Epithelial cell of proximal tubule (primary cell): ENCODE data around the gene ANXA11. TPM values are rescaled to one million over a fixed set of nuclear protein-coding genes. Genes with fewer than 3 reads are reported as not detected.

ENCODE experiments used
- DNase-seq: peaks from one replicate; pipeline ENCODE4 v3.0.0-alpha.2; 2011; ENCODE audit warnings: low read depth
- H3K4me3 ChIP-seq: 2 replicates; pipeline ENCODE4 v1.5.1; 2011; ENCODE audit warnings: low read depth, mild to moderate bottlenecking, low read length
- total RNA-seq: library from RNA; depleted of rRNA; stranded (reverse); fragments of >200 nt; gene quantifications from 2 replicates; pipeline ENCODE4 v1.2.3, GENCODE V29; 2015
- TF ChIP-seq, protein P1 (sequence below): conservative IDR thresholded peaks from 2 replicates; pipeline ENCODE4 v1.5.1; 2012; ENCODE audit warnings: low read depth, mild to moderate bottlenecking, low read length

ANXA11 gene
- total RNA-seq, 1 donor from 2014 or later: 153 TPM

- no peak overlapping the region for H3K4me3 ChIP-seq
- no peak for DNase-seq
- TF ChIP-seq, protein P1, sequence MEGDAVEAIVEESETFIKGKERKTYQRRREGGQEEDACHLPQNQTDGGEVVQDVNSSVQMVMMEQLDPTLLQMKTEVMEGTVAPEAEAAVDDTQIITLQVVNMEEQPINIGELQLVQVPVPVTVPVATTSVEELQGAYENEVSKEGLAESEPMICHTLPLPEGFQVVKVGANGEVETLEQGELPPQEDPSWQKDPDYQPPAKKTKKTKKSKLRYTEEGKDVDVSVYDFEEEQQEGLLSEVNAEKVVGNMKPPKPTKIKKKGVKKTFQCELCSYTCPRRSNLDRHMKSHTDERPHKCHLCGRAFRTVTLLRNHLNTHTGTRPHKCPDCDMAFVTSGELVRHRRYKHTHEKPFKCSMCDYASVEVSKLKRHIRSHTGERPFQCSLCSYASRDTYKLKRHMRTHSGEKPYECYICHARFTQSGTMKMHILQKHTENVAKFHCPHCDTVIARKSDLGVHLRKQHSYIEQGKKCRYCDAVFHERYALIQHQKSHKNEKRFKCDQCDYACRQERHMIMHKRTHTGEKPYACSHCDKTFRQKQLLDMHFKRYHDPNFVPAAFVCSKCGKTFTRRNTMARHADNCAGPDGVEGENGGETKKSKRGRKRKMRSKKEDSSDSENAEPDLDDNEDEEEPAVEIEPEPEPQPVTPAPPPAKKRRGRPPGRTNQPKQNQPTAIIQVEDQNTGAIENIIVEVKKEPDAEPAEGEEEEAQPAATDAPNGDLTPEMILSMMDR: peak; percentile 39
Observed at GRCh38 chr10:80168679-80169380, 36.5 kb downstream of the ANXA11 start.

DNA sequence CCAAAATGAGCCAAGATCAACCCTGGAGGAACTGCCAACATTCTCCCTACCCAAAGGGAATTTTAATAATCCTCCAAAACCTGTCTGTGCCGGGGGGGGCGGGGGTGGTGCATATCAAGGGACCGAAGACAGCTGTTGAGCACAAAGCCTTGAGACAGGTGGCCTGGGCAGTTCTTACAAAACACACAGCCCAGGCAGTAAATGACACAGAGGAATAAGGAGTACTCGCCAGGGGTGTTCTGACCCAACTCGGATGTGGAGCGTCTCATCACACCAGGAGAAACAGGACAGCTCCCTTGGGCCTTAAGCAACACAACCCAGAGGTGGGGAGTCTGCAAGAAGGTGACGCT, 37.2 kb downstream of the ANXA11 start:
- TF ChIP-seq, protein P1: no peak
- no peak for DNase-seq
- H3K4me3 ChIP-seq: no peak overlapping the region

GRCh38 chr10:80167471-80168161, 37.7 kb downstream of the ANXA11 start:
- no peak overlapping the region for H3K4me3 ChIP-seq
- TF ChIP-seq, protein P1: no peak
- no peak for DNase-seq

GRCh38 chr10:80166581-80167470, 38.5 kb downstream of the ANXA11 start:
- TF ChIP-seq, protein P1: no peak
- DNase-seq: no peak
- H3K4me3 ChIP-seq: no peak overlapping the region

DNA sequence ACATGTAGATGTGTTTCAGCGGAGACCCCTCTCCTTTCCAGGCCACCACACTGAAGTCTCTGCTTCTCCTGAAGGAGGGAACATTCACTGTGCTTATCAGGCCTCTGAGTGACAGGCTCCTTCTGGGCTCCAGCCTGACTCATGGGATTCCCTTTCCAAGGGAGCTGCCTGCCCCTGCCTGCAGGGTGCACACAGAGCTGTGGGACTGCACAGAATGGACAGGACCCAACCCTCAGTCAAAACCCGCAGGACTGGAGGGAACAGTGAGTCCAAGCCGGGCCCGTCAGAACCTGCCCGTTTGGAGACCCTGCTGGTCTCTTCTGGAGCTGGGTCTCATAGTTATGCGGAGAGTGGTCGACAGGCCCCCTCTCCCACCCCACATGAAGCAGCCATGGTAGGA, 40.2 kb downstream of the ANXA11 start:
- TF ChIP-seq, protein P1: peak; percentile 10
- no peak for DNase-seq

DNA sequence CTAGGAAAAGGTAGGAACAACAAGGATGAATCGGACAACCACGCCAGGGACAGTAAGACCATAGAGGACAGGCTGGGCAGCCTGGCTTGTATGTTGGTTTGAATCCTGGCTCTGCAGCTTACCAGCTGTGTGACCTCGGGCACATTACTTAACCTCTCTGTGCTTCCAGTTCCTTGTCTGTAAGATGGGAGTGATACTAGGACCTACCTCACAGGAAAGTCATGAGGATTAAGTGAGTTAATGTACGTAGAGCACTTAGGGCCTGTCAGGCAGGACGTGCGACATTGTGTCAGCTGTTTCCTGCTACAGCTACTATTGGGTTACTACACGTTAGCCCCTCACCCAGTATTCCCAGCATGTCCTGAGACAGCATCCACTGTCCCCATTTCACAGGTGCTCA, 40.7 kb downstream of the ANXA11 start:
- TF ChIP-seq, protein P1: no peak
- H3K4me3 ChIP-seq: no peak overlapping the region
- DNase-seq: no peak

More for the DNA sequence above, 40.2 kb downstream of the ANXA11 start:
- no peak overlapping the region for H3K4me3 ChIP-seq
